ENCODE results near the gene PLCZ1. TPM values are rescaled to one million over a fixed set of nuclear protein-coding genes. Genes with fewer than 3 reads are reported as not detected.

The PLCZ1 gene
- polyA plus RNA-seq, 3 donors = not detected

DNA sequence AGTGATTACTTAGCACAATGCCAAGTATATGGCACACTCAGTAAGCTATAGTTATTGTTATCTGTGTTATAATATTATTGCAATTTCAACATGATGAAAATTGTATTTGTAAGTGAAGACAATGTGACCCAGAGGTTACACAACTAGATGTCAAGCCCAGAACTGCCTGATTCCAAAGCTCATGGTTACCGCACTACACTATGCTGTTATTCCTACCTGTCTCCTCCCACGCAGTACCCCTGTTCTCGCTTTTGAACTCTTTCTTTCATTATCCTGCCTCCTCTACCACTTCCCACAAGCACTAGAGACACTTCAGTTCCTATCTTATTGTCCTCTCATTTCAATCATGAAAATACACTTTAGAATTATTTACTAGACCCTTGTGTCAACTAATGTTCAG, 93.2 kb downstream of the PLCZ1 start:
- Histone ChIP-seq H3K9me3 (replicated peaks in 1 of 2; ENCODE audit: control insufficient read depth in 1 of 2, insufficient read depth in 1 of 2, low read length in 2 of 2) (no peaks in the 10 kb centered on the region), H3K4me3 (replicated peaks in 1 of 3; ENCODE audit: low read depth in 2 of 3, low read length in 3 of 3) (no peak overlapping the region), H3K4me2 (replicated peaks; ENCODE audit: extremely low read depth, low read length, poor library complexity, severe bottlenecking) (no peak overlapping the region), H3K4me1 (ENCODE audit: control insufficient read depth in 1 of 2, insufficient read depth in 2 of 2, low read length in 2 of 2) (no peaks in the 10 kb centered on the region), H3K27me3 (ENCODE audit: control insufficient read depth in 2 of 2, insufficient read depth in 2 of 2, low read length in 2 of 2) (no peaks in the 10 kb centered on the region), H2AFZ (ENCODE audit: insufficient read depth, low read depth, low read length, poor library complexity, severe bottlenecking) (no peak overlapping the region), H3K27ac (ENCODE audit: low read depth in 1 of 2, low read length in 2 of 2) (no peak overlapping the region), H3K9ac (ENCODE audit: insufficient read depth, low read length, poor library complexity, severe bottlenecking) (no peak overlapping the region), H4K20me1 (ENCODE audit: insufficient read depth, low read length) (no peaks in the 10 kb centered on the region), H3K36me3 (replicated peaks in 1 of 2; ENCODE audit: control insufficient read depth in 1 of 2, insufficient read depth in 2 of 2, low read length in 2 of 2) (no peaks in the 10 kb centered on the region), H3K79me2 (ENCODE audit: insufficient read depth, low read length) (no peaks in the 10 kb centered on the region)
- no peak overlapping the region for H3K27ac Mint-ChIP-seq
- TF ChIP-seq, protein P1, sequence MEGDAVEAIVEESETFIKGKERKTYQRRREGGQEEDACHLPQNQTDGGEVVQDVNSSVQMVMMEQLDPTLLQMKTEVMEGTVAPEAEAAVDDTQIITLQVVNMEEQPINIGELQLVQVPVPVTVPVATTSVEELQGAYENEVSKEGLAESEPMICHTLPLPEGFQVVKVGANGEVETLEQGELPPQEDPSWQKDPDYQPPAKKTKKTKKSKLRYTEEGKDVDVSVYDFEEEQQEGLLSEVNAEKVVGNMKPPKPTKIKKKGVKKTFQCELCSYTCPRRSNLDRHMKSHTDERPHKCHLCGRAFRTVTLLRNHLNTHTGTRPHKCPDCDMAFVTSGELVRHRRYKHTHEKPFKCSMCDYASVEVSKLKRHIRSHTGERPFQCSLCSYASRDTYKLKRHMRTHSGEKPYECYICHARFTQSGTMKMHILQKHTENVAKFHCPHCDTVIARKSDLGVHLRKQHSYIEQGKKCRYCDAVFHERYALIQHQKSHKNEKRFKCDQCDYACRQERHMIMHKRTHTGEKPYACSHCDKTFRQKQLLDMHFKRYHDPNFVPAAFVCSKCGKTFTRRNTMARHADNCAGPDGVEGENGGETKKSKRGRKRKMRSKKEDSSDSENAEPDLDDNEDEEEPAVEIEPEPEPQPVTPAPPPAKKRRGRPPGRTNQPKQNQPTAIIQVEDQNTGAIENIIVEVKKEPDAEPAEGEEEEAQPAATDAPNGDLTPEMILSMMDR (IDR thresholded peaks at IDR 0.05) = no peak
- H3K9me3 Mint-ChIP-seq = peaks cover 0 to 4% (median 0%) of the 10 kb centered on the region in 7 donors
- 79% methylated on average over 3 of the region's 3 CpGs for WGBS (ENCODE audit: insufficient coverage)
- H3K4me3 Mint-ChIP-seq = no peak overlapping the region
- peaks cover 0 to 1% (median 0%) of the 10 kb centered on the region in 3 donors for H3K27me3 Mint-ChIP-seq (ENCODE audit: low read depth in 3 of 3)
- H3K4me1 Mint-ChIP-seq = no peaks in the 10 kb centered on the region
- no peak for DNase-seq
- H3K36me3 Mint-ChIP-seq = no peaks in the 10 kb centered on the region
- intact Hi-C loops (cut with micrococcal nuclease) = no loop called here

DNA sequence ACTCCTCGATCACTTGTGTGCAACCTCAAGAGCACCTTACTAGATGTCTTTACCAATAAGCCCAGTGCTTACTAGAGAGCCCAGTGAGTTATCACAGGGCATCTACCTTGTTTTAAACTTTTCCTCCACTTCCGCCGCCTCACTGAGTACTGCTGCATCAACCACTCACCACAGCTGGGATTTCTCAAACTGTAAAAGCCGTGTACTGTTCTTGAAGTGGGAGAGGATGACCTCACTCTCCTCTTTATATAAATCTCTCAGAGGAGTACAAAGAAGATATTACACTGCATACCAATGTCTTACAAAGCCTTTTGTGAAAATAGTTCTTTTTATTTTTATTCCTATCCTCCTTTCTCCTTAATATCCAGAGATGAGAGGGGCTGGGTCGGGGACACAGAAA, 94.1 kb downstream of the PLCZ1 start:
- Histone ChIP-seq H3K4me2 (replicated peaks; ENCODE audit: extremely low read depth, low read length, poor library complexity, severe bottlenecking) (no peak overlapping the region), H3K4me1 (ENCODE audit: control insufficient read depth in 1 of 2, insufficient read depth in 2 of 2, low read length in 2 of 2) (no peaks in the 10 kb centered on the region), H3K36me3 (replicated peaks in 1 of 2; ENCODE audit: control insufficient read depth in 1 of 2, insufficient read depth in 2 of 2, low read length in 2 of 2) (no peaks in the 10 kb centered on the region), H2AFZ (ENCODE audit: insufficient read depth, low read depth, low read length, poor library complexity, severe bottlenecking) (no peak overlapping the region), H3K9ac (ENCODE audit: insufficient read depth, low read length, poor library complexity, severe bottlenecking) (no peak overlapping the region), H3K4me3 (replicated peaks in 1 of 3; ENCODE audit: low read depth in 2 of 3, low read length in 3 of 3) (no peak overlapping the region), H3K27me3 (ENCODE audit: control insufficient read depth in 2 of 2, insufficient read depth in 2 of 2, low read length in 2 of 2) (no peaks in the 10 kb centered on the region), H3K9me3 (replicated peaks in 1 of 2; ENCODE audit: control insufficient read depth in 1 of 2, insufficient read depth in 1 of 2, low read length in 2 of 2) (no peaks in the 10 kb centered on the region), H4K20me1 (ENCODE audit: insufficient read depth, low read length) (no peaks in the 10 kb centered on the region), H3K27ac (ENCODE audit: low read depth in 1 of 2, low read length in 2 of 2) (no peak overlapping the region), H3K79me2 (ENCODE audit: insufficient read depth, low read length) (no peaks in the 10 kb centered on the region)
- H3K36me3 Mint-ChIP-seq = no peaks in the 10 kb centered on the region
- H3K4me3 Mint-ChIP-seq = no peak overlapping the region
- WGBS (ENCODE audit: insufficient coverage) = 90% methylated on average over 2 of the region's 5 CpGs
- no peak overlapping the region for H3K27ac Mint-ChIP-seq
- peaks cover 0 to 2% (median 0%) of the 10 kb centered on the region in 7 donors for H3K9me3 Mint-ChIP-seq
- TF ChIP-seq, protein P1 (IDR thresholded peaks at IDR 0.05) = no peak
- H3K27me3 Mint-ChIP-seq (ENCODE audit: low read depth in 3 of 3) = peaks cover 0 to 1% (median 0%) of the 10 kb centered on the region in 3 donors
- no peak for DNase-seq
- intact Hi-C loops (cut with micrococcal nuclease) = no loop called here
- H3K4me1 Mint-ChIP-seq = no peaks in the 10 kb centered on the region

Data from CD14-positive monocyte (primary cell).